ENCODE data around the gene GPR141. TPM values are rescaled to one million over a fixed set of nuclear protein-coding genes. Genes with fewer than 3 reads are reported as not detected.

Gene GPR141
- total RNA-seq, 1 donor from 2014 or later, result not detected

GRCh38 chr7:37660614-37661013 is 23.0 kb upstream of the GPR141 start:
- no peak overlapping the region for H3K4me3 Mint-ChIP-seq (ENCODE audit: unreplicated experiment)
- no peaks in the 10 kb centered on the region for H3K36me3 Mint-ChIP-seq (ENCODE audit: unreplicated experiment)
- H3K27me3 Mint-ChIP-seq (ENCODE audit: unreplicated experiment), result no peaks in the 10 kb centered on the region
- DNase-seq, result no peak
- H3K9me3 Mint-ChIP-seq (ENCODE audit: unreplicated experiment), result peaks cover 3% of the 10 kb centered on the region
- TF ChIP-seq CTCF (IDR thresholded peaks at IDR 0.05; ENCODE audit: partially characterized antibody, unreplicated experiment), result no peak
- peaks cover 4% of the 10 kb centered on the region for H3K4me1 Mint-ChIP-seq (ENCODE audit: low read depth, unreplicated experiment)
- no peak overlapping the region for H3K27ac Mint-ChIP-seq (ENCODE audit: unreplicated experiment)

DNA sequence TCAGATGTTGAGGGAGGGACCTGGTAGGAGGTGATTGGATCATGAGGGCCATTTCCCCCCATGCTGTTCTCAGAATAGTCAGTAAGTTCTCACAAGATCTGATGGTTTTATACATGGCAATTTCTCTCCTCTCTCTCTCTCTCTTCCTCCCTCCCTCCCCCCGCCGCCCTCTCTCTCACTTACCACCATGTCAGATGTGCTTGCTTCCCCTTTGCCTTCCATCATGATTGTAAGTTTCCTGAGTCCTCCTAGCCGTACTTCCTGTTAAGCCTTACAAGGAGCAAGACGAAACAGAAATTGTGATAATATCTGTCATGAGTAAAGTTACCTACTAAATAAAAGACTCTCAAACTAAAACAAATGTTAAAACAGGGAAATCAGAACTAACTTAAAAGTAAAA is 19.9 kb upstream of the GPR141 start:
- Mint-ChIP-seq H3K27ac (ENCODE audit: unreplicated experiment) (no peak overlapping the region), H3K36me3 (ENCODE audit: unreplicated experiment) (no peaks in the 10 kb centered on the region), H3K4me3 (ENCODE audit: unreplicated experiment) (no peak overlapping the region), H3K4me1 (ENCODE audit: low read depth, unreplicated experiment) (peaks cover 4% of the 10 kb centered on the region), H3K9me3 (ENCODE audit: unreplicated experiment) (no peaks in the 10 kb centered on the region), H3K27me3 (ENCODE audit: unreplicated experiment) (no peaks in the 10 kb centered on the region)
- TF ChIP-seq CTCF (IDR thresholded peaks at IDR 0.05; ENCODE audit: partially characterized antibody, unreplicated experiment), result no peak
- no peak for DNase-seq

DNA sequence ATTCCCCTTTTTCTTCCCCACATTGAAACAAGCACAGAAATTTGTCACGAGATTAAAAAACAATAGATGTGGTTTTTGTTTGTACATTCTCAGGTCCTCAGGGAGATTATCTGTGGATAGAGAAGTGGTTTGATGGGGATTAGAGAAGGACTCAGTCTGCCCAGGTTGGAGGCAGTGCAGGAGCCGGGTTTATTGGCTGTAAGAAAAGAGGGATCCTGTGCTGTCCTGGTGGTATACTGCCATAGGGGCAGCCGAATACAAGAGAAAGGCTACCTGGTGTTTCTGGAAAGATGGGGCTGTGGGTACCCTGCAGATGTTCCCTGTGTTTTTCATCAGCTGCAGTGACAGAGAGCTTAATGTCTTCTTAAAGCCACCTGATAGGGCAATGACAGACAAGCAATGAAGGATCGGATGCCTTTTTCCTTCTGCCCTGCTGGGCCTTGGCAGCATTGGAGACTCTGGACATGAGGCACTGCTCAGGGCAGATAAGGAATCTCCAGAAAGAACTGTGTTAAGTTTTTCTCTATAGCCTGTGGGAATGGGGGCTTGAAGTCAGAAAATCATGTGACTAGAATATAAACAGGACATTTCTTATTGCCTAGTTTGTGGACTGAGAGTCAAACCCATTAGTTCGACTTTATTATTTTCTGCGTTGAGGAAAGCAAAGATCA is 18.1 kb upstream of the GPR141 start:
- Mint-ChIP-seq H3K27ac (ENCODE audit: unreplicated experiment) (no peak overlapping the region), H3K4me3 (ENCODE audit: unreplicated experiment) (no peak overlapping the region), H3K9me3 (ENCODE audit: unreplicated experiment) (no peaks in the 10 kb centered on the region), H3K36me3 (ENCODE audit: unreplicated experiment) (no peaks in the 10 kb centered on the region), H3K27me3 (ENCODE audit: unreplicated experiment) (no peaks in the 10 kb centered on the region), H3K4me1 (ENCODE audit: low read depth, unreplicated experiment) (peaks cover 4% of the 10 kb centered on the region)
- no peak for TF ChIP-seq CTCF (IDR thresholded peaks at IDR 0.05; ENCODE audit: partially characterized antibody, unreplicated experiment)
- DNase-seq, result no peak

GRCh38 chr7:37666026-37666799 is 17.4 kb upstream of the GPR141 start:
- TF ChIP-seq CTCF (IDR thresholded peaks at IDR 0.05; ENCODE audit: partially characterized antibody, unreplicated experiment), result no peak
- Mint-ChIP-seq H3K4me1 (ENCODE audit: low read depth, unreplicated experiment) (peaks cover 4% of the 10 kb centered on the region), H3K27ac (ENCODE audit: unreplicated experiment) (no peak overlapping the region), H3K4me3 (ENCODE audit: unreplicated experiment) (no peak overlapping the region), H3K9me3 (ENCODE audit: unreplicated experiment) (peaks cover 1% of the 10 kb centered on the region), H3K36me3 (ENCODE audit: unreplicated experiment) (no peaks in the 10 kb centered on the region), H3K27me3 (ENCODE audit: unreplicated experiment) (no peaks in the 10 kb centered on the region)
- DNase-seq, result no peak

DNA sequence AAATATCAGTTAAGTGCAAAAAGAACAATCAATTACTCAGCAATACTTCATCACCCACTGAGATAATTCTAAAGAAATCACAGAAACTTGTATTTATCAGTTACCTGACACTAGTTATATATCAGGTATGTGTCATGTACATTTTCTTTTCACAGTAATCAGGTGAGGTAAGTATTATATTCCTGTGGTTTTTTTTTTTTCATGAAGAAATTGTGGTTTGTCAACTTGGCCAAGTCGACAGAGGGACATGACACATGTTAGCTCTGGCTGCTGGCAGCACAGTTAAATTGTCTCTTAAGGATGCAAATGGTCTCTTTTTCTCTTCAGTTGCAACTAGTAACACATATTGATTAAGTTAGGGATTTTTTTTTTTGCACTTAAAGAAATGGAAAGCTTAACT is 13.7 kb upstream of the GPR141 start:
- DNase-seq, result no peak
- no peak overlapping the region for H3K27ac Mint-ChIP-seq (ENCODE audit: unreplicated experiment)
- TF ChIP-seq CTCF (IDR thresholded peaks at IDR 0.05; ENCODE audit: partially characterized antibody, unreplicated experiment), result no peak
- no peaks in the 10 kb centered on the region for H3K36me3 Mint-ChIP-seq (ENCODE audit: unreplicated experiment)
- H3K4me3 Mint-ChIP-seq (ENCODE audit: unreplicated experiment), result no peak overlapping the region
- peaks cover 1% of the 10 kb centered on the region for H3K9me3 Mint-ChIP-seq (ENCODE audit: unreplicated experiment)
- peaks cover 3% of the 10 kb centered on the region for H3K27me3 Mint-ChIP-seq (ENCODE audit: unreplicated experiment)
- H3K4me1 Mint-ChIP-seq (ENCODE audit: low read depth, unreplicated experiment), result peaks cover 4% of the 10 kb centered on the region
